Left lung (tissue), 10 donors: Measurements from ENCODE around the gene KLHDC7A. TPM values are rescaled to one million over a fixed set of nuclear protein-coding genes. Genes with fewer than 3 reads are reported as not detected.

Source experiments
- ATAC-seq: fragments of 200-7000 bp; cut with Tn5 transposase; one replicate; pipeline ENCODE4 v1.9.1; 2020; ENCODE audit warnings: moderate library complexity
- DNase-seq, 4 donors: peaks; one replicate each; pipeline ENCODE4 v3.0.0-alpha.2; 2013 to 2020
- H3K27ac ChIP-seq, 2 donors: fragments of 200-600 bp; sonication (generic) in 1 of 2; one replicate each; pipeline versions ENCODE4 v1.5.0 to v1.8.0; 2020 to 2021
- H3K27me3 ChIP-seq, 2 donors: fragments of 200-600 bp; sonication (generic) in 1 of 2; one replicate each; pipeline versions ENCODE4 v1.5.0 to v1.8.0; 2020 to 2021
- H3K36me3 ChIP-seq, 2 donors: fragments of 200-600 bp; sonication (generic) in 1 of 2; one replicate each; pipeline versions ENCODE4 v1.5.0 to v1.8.0; 2020 to 2021
- H3K4me1 ChIP-seq, 2 donors: fragments of 200-600 bp; one replicate each; pipeline ENCODE4 v1.8.0; 2021
- H3K4me3 ChIP-seq, 2 donors: fragments of 200-600 bp; sonication (generic) in 1 of 2; one replicate each; pipeline versions ENCODE4 v1.5.0 to v1.8.0; 2020 to 2021; ENCODE audit warnings: mild to moderate bottlenecking in 1 of 2
- H3K9me3 ChIP-seq, 2 donors: fragments of 200-600 bp; sonication (generic) in 1 of 2; one replicate each; pipeline versions ENCODE4 v1.5.0 to v1.8.0; 2020 to 2021
- CTCF ChIP-seq, 2 donors: fragments of 200-600 bp; sonication (generic) in 1 of 2; IDR thresholded peaks; one replicate each; pipeline versions ENCODE4 v1.5.0 to v1.8.0; 2021; ENCODE audit warnings: antibody characterized with exemption in 2 of 2
- intact Hi-C, 2 donors: fragments of 100-400 bp; cut with DNase I; formaldehyde crosslinking; loops; one replicate each; pipeline versions ENCODE4 v1.11.2 to v1.14.2; 2022
- polyA plus RNA-seq, 6 donors: library from polyadenylated mRNA; unstranded; fragments of 120-200 nt; gene quantifications; one replicate each; pipeline ENCODE4 v1.2.1, GENCODE V29; 2013; ENCODE audit not compliant: insufficient read length in 6 of 6
- total RNA-seq, 2 donors: library from RNA; stranded (reverse); fragmentation: NEBNext Ultra II Directional; extraction: Animal tissue kit (Norgen Biotek cat#: 25700); gene quantifications; one replicate each; pipeline ENCODE4 v1.2.1, GENCODE V29; 2021
- donor health status: DM: no; HTN: yes; CAD: no.
- donor health status: DM: no; HTN: no; CAD: no.

KLHDC7A gene
- total and polyA plus RNA-seq, 8 donors = 0.36 to 6.1 (median 1.2) TPM

- intact Hi-C loops = no loop called here
- ATAC-seq = no peak
Measured at GRCh38 chr1:18491168-18491567, 10.4 kb downstream of the KLHDC7A start.

GRCh38 chr1:18494304-18494703 is 13.6 kb downstream of the KLHDC7A start:
- intact Hi-C loops = no loop called here
- peaks cover 0 to 17% of the 10 kb centered on the region in 2 donors for H3K27me3 ChIP-seq
- TF ChIP-seq CTCF (IDR thresholded peaks at IDR 0.05) = no peak
- H3K9me3 ChIP-seq = no peaks in the 10 kb centered on the region
- no peak for DNase-seq
- H3K4me1 ChIP-seq = no peaks in the 10 kb centered on the region
- ATAC-seq = no peak
- H3K27ac ChIP-seq = no peak overlapping the region
- H3K4me3 ChIP-seq = no peak overlapping the region
- no peaks in the 10 kb centered on the region for H3K36me3 ChIP-seq

More at GRCh38 chr1:18491168-18491567, 10.4 kb downstream of the KLHDC7A start:
- H3K9me3 ChIP-seq = no peaks in the 10 kb centered on the region
- TF ChIP-seq CTCF (IDR thresholded peaks at IDR 0.05) = no peak
- peaks cover 0 to 5% of the 10 kb centered on the region in 2 donors for H3K27me3 ChIP-seq
- H3K4me1 ChIP-seq = no peaks in the 10 kb centered on the region
- DNase-seq = no peak
- no peak overlapping the region for H3K27ac ChIP-seq
- H3K4me3 ChIP-seq = no peak overlapping the region
- H3K36me3 ChIP-seq = no peaks in the 10 kb centered on the region

GRCh38 chr1:18495635-18496034 is 14.9 kb downstream of the KLHDC7A start:
- Histone ChIP-seq H3K36me3 (no peaks in the 10 kb centered on the region), H3K4me3 (no peak overlapping the region), H3K9me3 (no peaks in the 10 kb centered on the region), H3K4me1 (no peaks in the 10 kb centered on the region), H3K27me3 (peaks cover 0 to 19% of the 10 kb centered on the region in 2 donors), H3K27ac (no peak overlapping the region)
- ATAC-seq (no peak), DNase-seq (no peak)
- TF ChIP-seq CTCF (IDR thresholded peaks at IDR 0.05) = no peak
- intact Hi-C loops = no loop called here

- H3K36me3 ChIP-seq = no peaks in the 10 kb centered on the region
- intact Hi-C loops = no loop called here
- peaks cover 0 to 19% of the 10 kb centered on the region in 2 donors for H3K27me3 ChIP-seq
- H3K4me3 ChIP-seq = no peak overlapping the region
- DNase-seq (no peak), ATAC-seq (no peak)
- H3K27ac ChIP-seq = no peak overlapping the region
- no peaks in the 10 kb centered on the region for H3K4me1 ChIP-seq
- H3K9me3 ChIP-seq = no peaks in the 10 kb centered on the region
- TF ChIP-seq CTCF (IDR thresholded peaks at IDR 0.05) = no peak
Measured at GRCh38 chr1:18496056-18496455, 15.3 kb downstream of the KLHDC7A start.

- no peaks in the 10 kb centered on the region for H3K36me3 ChIP-seq
Measured at GRCh38 chr1:18496497-18497235, 15.9 kb downstream of the KLHDC7A start.

More at GRCh38 chr1:18496497-18497235, 15.9 kb downstream of the KLHDC7A start:
- Histone ChIP-seq H3K27ac (no peak overlapping the region), H3K27me3 (peaks cover 0 to 19% of the 10 kb centered on the region in 2 donors), H3K4me3 (no peak overlapping the region), H3K9me3 (no peaks in the 10 kb centered on the region), H3K4me1 (no peaks in the 10 kb centered on the region)
- intact Hi-C loops = no loop called here
- TF ChIP-seq CTCF (IDR thresholded peaks at IDR 0.05) = no peak
- ATAC-seq (no peak), DNase-seq (no peak)
